ENCODE results near the gene COL18A1. TPM values are rescaled to one million over a fixed set of nuclear protein-coding genes. Genes with fewer than 3 reads are reported as not detected.

Gene COL18A1
- total and polyA plus RNA-seq, 2 of the 8 experiments (the other 6 are each of a cell fraction or from before 2014, with no cell fraction given): 145 to 201 TPM

- TF ChIP-seq E2F6 (IDR thresholded peaks at IDR 0.05) (no peak), FOSL1 (IDR thresholded peaks at IDR 0.05; ENCODE audit: insufficient read depth, low read depth, low read length) (no peak)
Observed at GRCh38 chr21:45517249-45518065, 112.5 kb downstream of the COL18A1 start (continued).

Measured in H1 (cell line).